Muscle of leg (tissue), 11 donors: ENCODE measurements around the gene CCK. TPM values are rescaled to one million over a fixed set of nuclear protein-coding genes. Genes with fewer than 3 reads are reported as not detected.

ENCODE experiments used
- DNase-seq: peaks from one replicate; pipeline ENCODE4 v3.0.0; 2013
- H3K27ac ChIP-seq: one replicate; pipeline ENCODE4 v1.5.1; 2013; ENCODE audit warnings: mild to moderate bottlenecking, low read length, control low read depth
- H3K27me3 ChIP-seq: one replicate; pipeline ENCODE4 v1.6.1; 2013; ENCODE audit warnings: low read length; ENCODE audit not compliant: control insufficient read depth, insufficient read depth
- H3K36me3 ChIP-seq: one replicate; pipeline ENCODE4 v1.6.1; 2013; ENCODE audit warnings: low read length; ENCODE audit not compliant: control insufficient read depth, insufficient read depth
- H3K4me1 ChIP-seq: one replicate; pipeline ENCODE4 v1.6.1; 2013; ENCODE audit warnings: low read length; ENCODE audit not compliant: control insufficient read depth, insufficient read depth
- H3K4me3 ChIP-seq: one replicate; pipeline ENCODE4 v1.5.1; 2013; ENCODE audit warnings: low read length, control low read depth
- H3K9me3 ChIP-seq: replicated peaks from 2 replicates; pipeline ENCODE4 v1.6.1; 2013; ENCODE audit warnings: low read depth, low read length; ENCODE audit not compliant: control insufficient read depth
- WGBS: methylation state at CpG from one replicate; pipeline ENCODE4 v1.1.5; 2013; ENCODE audit warnings: missing lambda C conversion rate; ENCODE audit not compliant: insufficient coverage; 5-methylcytosine and 5-hydroxymethylcytosine counted together
- polyA plus RNA-seq, 8 donors: library from polyadenylated mRNA; unstranded; fragments of 120-200 nt; gene quantifications; one replicate each; pipeline versions ENCODE4 v1.2.1 to v1.2.3, GENCODE V29; 2013; ENCODE audit warnings: inconsistent platforms in 1 of 8, low replicate concordance in 1 of 8; ENCODE audit not compliant: insufficient read length in 8 of 8, insufficient read depth in 1 of 8
- total RNA-seq: library from RNA; stranded (reverse); fragments of 120-200 nt; gene quantifications from one replicate; pipeline ENCODE4 v1.2.4, GENCODE V29; 2013

The CCK gene
- total and polyA plus RNA-seq, 9 donors: 4.0 to 18.8 (median 13.2) TPM

DNA sequence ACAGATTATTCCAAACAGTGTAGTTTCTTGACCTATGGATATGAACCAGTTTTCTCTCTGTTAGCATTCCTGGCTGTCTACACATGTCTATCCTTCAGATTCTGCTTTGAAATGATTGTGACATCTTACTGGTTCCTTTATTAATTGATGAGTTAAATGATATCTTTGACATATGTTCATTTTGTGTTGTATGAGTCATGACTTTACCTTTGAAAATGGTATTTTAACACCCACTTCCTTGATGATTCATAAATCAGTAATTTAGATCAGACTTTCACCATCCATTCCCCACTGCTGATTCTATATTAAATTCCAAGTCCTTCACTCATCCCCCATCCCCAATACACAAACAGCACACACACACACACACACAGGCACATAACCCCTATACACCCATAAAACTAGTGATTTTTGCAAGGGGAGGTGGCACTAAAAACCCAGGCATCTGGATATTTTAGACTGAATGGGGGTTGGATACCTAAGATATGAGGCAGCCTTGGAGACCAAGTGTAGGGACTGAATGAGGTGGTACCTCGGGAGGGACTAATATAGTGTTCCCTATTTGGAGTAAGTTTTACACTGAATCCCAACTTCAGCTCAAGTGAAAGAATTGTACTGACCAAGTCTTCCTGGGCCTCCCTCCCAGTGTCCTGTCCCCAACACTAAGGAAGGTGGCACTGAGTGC is 9.7 kb downstream of the CCK start:
- Histone ChIP-seq H3K4me1 (no peaks in the 10 kb centered on the region), H3K36me3 (no peaks in the 10 kb centered on the region), H3K27me3 (peaks cover 18% of the 10 kb centered on the region), H3K27ac (no peak overlapping the region), H3K4me3 (no peak overlapping the region), H3K9me3 (no peaks in the 10 kb centered on the region)
- no peak for DNase-seq
- WGBS: no CpG with 5 or more reads among the region's 1 CpG

DNA sequence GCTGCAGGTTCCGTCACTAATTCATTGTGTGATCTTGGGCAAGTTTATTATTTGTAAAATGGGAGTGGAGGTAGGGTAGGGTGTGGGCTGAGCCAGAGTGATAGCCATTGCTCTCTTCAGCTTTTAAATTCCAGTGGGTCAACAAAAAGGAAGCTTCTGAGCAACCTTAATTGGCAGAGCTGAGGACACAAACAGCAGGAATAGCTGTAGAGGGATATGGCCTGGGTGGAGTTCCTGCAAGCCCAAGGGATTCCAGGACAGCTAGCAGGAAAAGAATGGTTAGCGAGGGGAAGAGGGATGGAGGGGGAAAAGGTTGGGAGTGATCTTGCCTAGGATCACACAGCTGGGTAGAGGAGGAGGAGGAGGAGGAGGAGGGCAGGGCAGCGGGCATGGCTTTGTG is 11.4 kb downstream of the CCK start:
- Histone ChIP-seq H3K4me1 (no peaks in the 10 kb centered on the region), H3K36me3 (no peaks in the 10 kb centered on the region), H3K27ac (no peak overlapping the region), H3K27me3 (peaks cover 7% of the 10 kb centered on the region), H3K4me3 (no peak overlapping the region), H3K9me3 (no peaks in the 10 kb centered on the region)
- no peak for DNase-seq
- WGBS: 24% methylated on average over 3 of the region's 3 CpGs

DNA sequence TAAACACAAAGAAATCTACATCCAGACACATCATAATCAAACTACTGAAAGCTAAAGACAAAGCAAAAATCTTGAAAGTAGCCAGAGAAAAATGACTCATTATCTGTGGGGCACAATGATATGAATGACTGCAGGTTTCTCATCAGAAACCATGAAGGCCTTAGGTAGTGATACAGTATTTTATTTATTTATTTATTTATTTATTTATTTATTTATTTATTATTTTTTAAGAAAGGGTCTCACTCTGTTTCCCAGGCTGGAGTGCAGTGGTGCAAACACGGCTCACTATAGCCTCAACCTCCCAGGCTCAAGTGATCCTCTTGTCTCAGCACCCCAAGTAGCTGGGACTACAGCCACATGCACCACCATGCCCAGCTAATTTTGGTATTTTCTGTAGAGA is 15.2 kb downstream of the CCK start:
- no peak for DNase-seq
- Histone ChIP-seq H3K4me1 (no peaks in the 10 kb centered on the region), H3K9me3 (no peaks in the 10 kb centered on the region), H3K27ac (no peak overlapping the region), H3K27me3 (peaks cover 10% of the 10 kb centered on the region), H3K36me3 (no peaks in the 10 kb centered on the region), H3K4me3 (no peak overlapping the region)
- WGBS: no CpG with 5 or more reads among the region's 1 CpG

DNA sequence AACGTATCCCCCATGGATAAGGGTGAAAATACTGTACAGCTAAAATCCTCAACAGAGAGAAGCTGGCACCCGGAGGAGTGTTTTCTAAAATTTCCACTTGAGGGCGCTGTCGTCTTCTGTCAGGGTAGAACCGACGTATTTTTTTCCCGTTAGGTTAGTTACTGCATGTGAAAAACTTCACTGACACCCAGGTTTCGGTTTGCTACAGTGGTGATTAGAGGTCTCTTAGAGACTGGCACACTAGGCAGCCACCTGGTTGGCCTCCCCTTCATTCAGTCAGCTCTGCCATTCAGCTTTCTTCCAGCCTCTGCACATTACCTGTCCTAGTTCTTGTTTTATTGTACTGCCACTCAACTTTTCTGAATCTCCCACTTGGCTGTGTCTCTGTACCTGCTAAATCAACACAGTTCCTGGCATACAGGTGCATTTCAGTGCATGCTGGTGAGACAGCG is 18.4 kb downstream of the CCK start:
- Histone ChIP-seq H3K27me3 (peaks cover 5% of the 10 kb centered on the region), H3K9me3 (no peaks in the 10 kb centered on the region), H3K4me3 (no peak overlapping the region), H3K36me3 (no peaks in the 10 kb centered on the region), H3K4me1 (no peaks in the 10 kb centered on the region), H3K27ac (no peak overlapping the region)
- peak; percentile 71 for DNase-seq
- 12% methylated on average over 8 of the region's 9 CpGs for WGBS

DNA sequence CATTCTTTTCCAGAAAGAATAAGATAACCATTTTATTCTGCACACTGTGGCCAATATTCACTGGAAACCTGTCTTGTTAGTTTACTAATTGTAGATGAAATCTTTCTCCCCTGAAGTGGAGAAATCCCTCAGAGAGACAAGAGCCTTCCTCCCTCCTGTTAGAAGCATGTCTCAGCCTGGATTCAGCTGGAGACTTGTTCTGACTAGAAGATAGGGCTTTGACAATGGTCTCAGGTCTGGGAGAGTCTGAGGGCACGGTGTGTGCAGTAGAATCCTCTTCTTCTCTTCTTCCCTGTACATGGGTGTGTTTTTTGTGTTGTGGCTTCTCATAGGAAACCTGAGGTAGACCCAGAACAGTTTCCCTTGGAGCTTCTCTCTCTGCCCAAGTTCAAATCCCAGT is 19.9 kb downstream of the CCK start:
- no peaks in the 10 kb centered on the region for H3K36me3 ChIP-seq
- DNase-seq: no peak
- no CpG with 5 or more reads among the region's 1 CpG for WGBS
- H3K9me3 ChIP-seq: no peaks in the 10 kb centered on the region
- H3K27me3 ChIP-seq: peaks cover 5% of the 10 kb centered on the region
- H3K4me3 ChIP-seq: no peak overlapping the region
- H3K4me1 ChIP-seq: no peaks in the 10 kb centered on the region
- no peak overlapping the region for H3K27ac ChIP-seq

DNA sequence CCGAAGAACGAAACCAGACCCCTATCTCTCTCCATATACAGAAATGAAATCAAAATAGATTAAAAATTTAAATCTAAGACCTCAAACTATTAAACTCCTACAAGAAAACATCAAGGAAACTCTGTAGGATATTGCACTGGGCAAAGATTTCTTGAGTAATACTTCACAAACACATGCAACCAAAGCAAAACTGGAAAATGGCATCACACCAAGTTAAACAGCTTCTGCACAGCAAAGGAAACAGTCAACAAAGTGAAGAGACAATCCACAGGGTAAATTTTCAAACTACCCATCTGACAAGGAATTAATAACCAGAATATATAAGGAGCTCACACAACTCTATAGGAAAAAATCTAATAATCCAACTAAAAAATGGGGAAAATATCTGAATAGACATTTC is 29.4 kb downstream of the CCK start:
- Histone ChIP-seq H3K27me3 (peaks cover 2% of the 10 kb centered on the region), H3K4me3 (no peak overlapping the region), H3K4me1 (no peaks in the 10 kb centered on the region), H3K27ac (no peak overlapping the region), H3K9me3 (peaks cover 2% of the 10 kb centered on the region), H3K36me3 (no peaks in the 10 kb centered on the region)
- WGBS: no CpG with 5 or more reads among the region's 2 CpGs
- DNase-seq: no peak

DNA sequence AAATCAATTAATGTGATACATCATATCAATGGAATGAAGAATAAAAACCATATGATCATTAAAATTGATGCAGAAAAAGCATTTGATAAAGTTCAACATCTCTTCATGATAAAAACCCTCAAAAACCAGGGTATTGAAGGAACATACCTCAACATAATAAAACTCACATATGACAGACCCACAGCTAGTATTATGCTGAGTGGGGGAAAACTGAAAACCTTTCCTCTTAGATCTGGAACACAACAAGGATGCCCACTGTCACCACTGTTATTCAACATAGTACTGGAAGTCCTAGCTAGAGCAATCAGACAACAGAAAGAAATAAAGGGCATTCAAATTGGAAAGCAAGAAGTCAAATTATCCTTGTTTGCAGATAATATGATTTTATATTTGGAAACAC is 30.5 kb downstream of the CCK start:
- Histone ChIP-seq H3K36me3 (no peaks in the 10 kb centered on the region), H3K4me1 (no peaks in the 10 kb centered on the region), H3K27me3 (peaks cover 2% of the 10 kb centered on the region), H3K9me3 (peaks cover 2% of the 10 kb centered on the region), H3K27ac (no peak overlapping the region), H3K4me3 (no peak overlapping the region)
- no peak for DNase-seq

DNA sequence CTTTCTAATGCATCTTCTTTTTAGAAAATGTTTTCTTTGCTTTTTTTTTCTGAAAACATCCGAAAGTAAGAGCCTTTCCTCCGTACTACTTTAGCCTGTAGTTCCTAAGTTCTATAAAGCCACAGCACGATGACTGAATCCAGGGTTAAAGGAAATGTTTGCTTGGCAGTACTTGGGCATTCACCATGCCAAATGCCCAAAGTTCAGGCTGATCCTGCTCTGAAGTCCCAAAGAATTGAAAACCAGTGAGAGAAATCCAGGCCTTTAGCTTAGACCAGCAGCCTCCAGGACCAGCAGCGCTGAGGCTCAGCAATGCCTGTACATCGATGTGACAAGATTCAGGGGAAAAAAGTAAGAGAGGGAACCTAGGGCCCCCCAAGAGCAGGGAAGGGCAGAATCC is 35.1 kb downstream of the CCK start:
- H3K9me3 ChIP-seq: no peaks in the 10 kb centered on the region
- no peak for DNase-seq
- 88% methylated on average over 5 of the region's 5 CpGs for WGBS
- H3K27me3 ChIP-seq: peaks cover 2% of the 10 kb centered on the region
- no peak overlapping the region for H3K27ac ChIP-seq
- peaks cover 4% of the 10 kb centered on the region for H3K36me3 ChIP-seq
- H3K4me3 ChIP-seq: no peak overlapping the region
- peaks cover 3% of the 10 kb centered on the region for H3K4me1 ChIP-seq

DNA sequence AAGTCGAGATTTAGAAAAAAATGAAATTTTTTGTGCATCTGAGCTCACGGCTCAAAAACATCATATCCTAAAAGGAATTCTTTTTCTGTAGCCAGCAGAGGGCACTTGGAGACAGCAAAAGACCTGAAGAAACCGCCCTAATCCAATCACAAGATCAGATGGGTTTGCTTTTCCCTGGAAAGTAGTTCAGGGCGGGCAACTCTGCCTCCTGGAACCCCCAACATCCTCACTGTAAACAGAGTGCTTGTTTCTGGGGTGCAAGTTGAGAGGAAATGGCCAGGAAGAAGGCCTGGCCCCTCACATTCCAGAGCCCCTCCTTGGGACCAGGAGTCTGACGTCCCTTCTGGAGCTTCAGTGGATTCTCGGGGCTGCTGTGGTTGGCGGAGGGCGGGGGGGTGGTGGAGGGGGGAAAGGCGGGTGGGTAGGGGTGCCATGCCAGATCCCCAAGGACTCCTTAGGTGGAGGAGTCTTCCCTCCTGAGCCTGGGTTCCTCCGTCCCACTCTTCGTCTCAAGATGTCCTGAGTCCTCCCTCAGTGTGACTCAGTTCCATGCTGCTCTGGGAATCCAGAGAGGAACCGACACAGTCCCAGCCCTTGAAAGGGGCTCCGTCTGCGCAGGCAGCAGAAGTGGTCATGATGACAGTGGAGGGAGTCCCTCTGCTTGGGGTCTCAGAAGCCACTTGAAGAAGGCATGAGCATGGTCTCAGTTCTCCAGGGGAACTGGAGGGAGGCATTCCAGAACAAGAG is 35.9 kb downstream of the CCK start:
- peaks cover 5% of the 10 kb centered on the region for H3K36me3 ChIP-seq
- peaks cover 3% of the 10 kb centered on the region for H3K4me1 ChIP-seq
- DNase-seq: peak; percentile 73
- peaks cover 1% of the 10 kb centered on the region for H3K27me3 ChIP-seq
- H3K9me3 ChIP-seq: no peaks in the 10 kb centered on the region
- 70% methylated on average over 4 of the region's 14 CpGs for WGBS
- H3K4me3 ChIP-seq: no peak overlapping the region
- no peak overlapping the region for H3K27ac ChIP-seq

DNA sequence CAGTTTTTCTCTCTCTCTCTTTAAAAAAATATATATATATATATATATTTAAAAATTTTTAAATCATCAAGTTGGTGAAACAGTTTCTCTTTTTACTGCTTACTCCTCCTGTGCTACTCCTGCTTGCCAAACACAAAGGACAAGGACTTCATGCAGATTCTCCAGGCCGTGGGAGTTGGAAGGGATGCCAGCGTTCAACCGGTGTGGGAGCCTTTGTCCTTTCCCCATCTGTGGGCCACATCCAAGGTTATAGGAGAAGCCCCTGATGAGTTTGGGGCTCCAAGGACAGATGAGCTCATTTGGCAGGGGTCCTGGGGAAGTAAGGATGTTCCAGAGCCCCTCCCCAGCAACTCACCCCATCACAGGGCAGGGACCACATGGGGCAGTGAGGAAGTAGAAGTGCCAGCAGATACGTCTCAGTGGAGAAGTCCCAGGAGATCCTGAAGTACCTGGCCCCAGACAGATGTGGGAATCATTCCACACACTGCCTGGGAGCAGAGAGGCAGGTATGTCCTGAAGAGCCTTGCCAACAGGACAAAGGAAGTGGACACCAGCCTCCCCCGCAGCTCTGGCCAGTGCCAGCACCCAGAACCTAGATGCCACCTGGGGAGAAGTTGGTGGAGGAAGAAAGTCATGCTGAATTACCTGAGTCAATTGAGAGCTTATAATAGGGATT is 36.6 kb downstream of the CCK start:
- peak; percentile 12 for DNase-seq
- H3K4me3 ChIP-seq: no peak overlapping the region
- H3K4me1 ChIP-seq: peaks cover 3% of the 10 kb centered on the region
- H3K36me3 ChIP-seq: peaks cover 5% of the 10 kb centered on the region
- no peaks in the 10 kb centered on the region for H3K9me3 ChIP-seq
- 25% methylated on average over 4 of the region's 5 CpGs for WGBS
- H3K27me3 ChIP-seq: no peaks in the 10 kb centered on the region
- H3K27ac ChIP-seq: no peak overlapping the region
